SK-N-SH (cell line): ENCODE measurements around the gene PBRM1. TPM values are rescaled to one million over a fixed set of nuclear protein-coding genes. Genes with fewer than 3 reads are reported as not detected.

Experiments
- CTCF ChIA-PET: fragments of 300-600, 350-600 bp; formaldehyde crosslinking; extraction: SDS; loops from one replicate; lab custom pipeline; 2021; lab: Yijun Ruan, JAX
- POLR2A ChIA-PET: fragments of 350-600 bp; sonication (Branson Sonifier 250); formaldehyde crosslinking; extraction: SDS; loops from one replicate; lab custom pipeline; 2020; ENCODE audit warnings: antibody characterized with exemption, inconsistent platforms; lab: Yijun Ruan, JAX
- DNase-seq: peaks from one replicate; pipeline ENCODE4 v3.0.0; 2012
- H2AFZ ChIP-seq: fragments of 200-600 bp; sonication (generic); 2 replicates; pipeline ENCODE4 v1.8.1; 2016; ENCODE audit warnings: antibody characterized with exemption, mild to moderate bottlenecking, low read depth
- H3F3A ChIP-seq: fragments of 200-600 bp; sonication (generic); replicated peaks from 2 replicates; pipeline ENCODE3; 2016; ENCODE audit warnings: antibody characterized with exemption, mild to moderate bottlenecking; ENCODE audit not compliant: insufficient read depth
- H3K27ac ChIP-seq, 2 experiments: fragments of 200-500 bp in 1 of 2; fragments of 200-600 bp in 1 of 2; sonication (Bioruptor generic) in 1 of 2; sonication (generic), shearing (Covaris generic) in 1 of 2; 2 replicates each; pipeline versions ENCODE4 v1.5.1 to v1.6.1; 2014 to 2016; ENCODE audit warnings: low read depth in 2 of 2, inconsistent platforms in 1 of 2, low read length in 1 of 2, mild to moderate bottlenecking in 1 of 2, mixed read lengths in 1 of 2
- H3K27me3 ChIP-seq: fragments of 200-600 bp; sonication (generic), shearing (Covaris generic); 2 replicates; pipeline ENCODE4 v1.6.1; 2016; ENCODE audit warnings: mixed run types; ENCODE audit not compliant: insufficient read depth
- H3K36me3 ChIP-seq, 2 experiments: fragments of 200-500 bp in 1 of 2; fragments of 200-600 bp in 1 of 2; sonication (Bioruptor generic) in 1 of 2; sonication (generic) in 1 of 2; replicated peaks in 1 of 2; 2 replicates each; pipeline versions ENCODE3 to v1.5.1; 2014 to 2016; ENCODE audit warnings: low read length in 1 of 2, mild to moderate bottlenecking in 1 of 2; ENCODE audit not compliant: insufficient read depth in 2 of 2, control insufficient read depth in 1 of 2
- H3K4me1 ChIP-seq, 2 experiments: fragments of 200-500 bp in 1 of 2; fragments of 200-600 bp in 1 of 2; sonication (Bioruptor generic) in 1 of 2; sonication (generic), shearing (Covaris generic) in 1 of 2; 2 replicates each; pipeline versions ENCODE4 v1.5.1 to v1.6.1; 2014 to 2016; ENCODE audit warnings: low read depth in 1 of 2, low read length in 1 of 2, mixed run types in 1 of 2; ENCODE audit not compliant: insufficient read depth in 2 of 2, control insufficient read depth in 1 of 2
- H3K4me2 ChIP-seq: fragments of 200-600 bp; sonication (generic), shearing (Covaris generic); 2 replicates; pipeline ENCODE4 v1.6.1; 2017; ENCODE audit warnings: mixed run types
- H3K4me3 ChIP-seq, 2 experiments: fragments of 200-500 bp in 1 of 2; fragments of 200-600 bp in 1 of 2; sonication (Bioruptor generic) in 1 of 2; sonication (generic), shearing (Covaris generic) in 1 of 2; 2 replicates each; pipeline versions ENCODE4 v1.5.1 to v1.8.1; 2014 to 2016; ENCODE audit warnings: low read depth in 2 of 2, inconsistent platforms in 1 of 2, low read length in 1 of 2, mild to moderate bottlenecking in 1 of 2, mixed read lengths in 1 of 2, moderate library complexity in 1 of 2
- H3K79me2 ChIP-seq: fragments of 200-600 bp; sonication (generic); 2 replicates; pipeline ENCODE4 v1.8.1; 2017; ENCODE audit warnings: mild to moderate bottlenecking; ENCODE audit not compliant: insufficient read depth
- H3K9ac ChIP-seq: fragments of 200-600 bp; sonication (generic); 2 replicates; pipeline ENCODE4 v1.6.1; 2017; ENCODE audit warnings: mixed run types
- H3K9me2 ChIP-seq: fragments of 200-600 bp; sonication (generic); 2 replicates; pipeline ENCODE4 v1.6.1; 2017; ENCODE audit warnings: mixed run types
- H3K9me3 ChIP-seq: fragments of 200-600 bp; sonication (generic); 2 replicates; pipeline ENCODE4 v1.6.1; 2017; ENCODE audit warnings: mixed run types, mild to moderate bottlenecking, moderate library complexity
- H4K20me1 ChIP-seq: fragments of 200-600 bp; sonication (generic); 2 replicates; pipeline ENCODE4 v1.6.1; 2017; ENCODE audit warnings: mild to moderate bottlenecking, mixed run types; ENCODE audit not compliant: insufficient read depth
- EP300 ChIP-seq, 2 experiments: IDR thresholded peaks; 2 replicates each; pipeline versions ENCODE4 v1.4.0 to v1.6.1; 2012; ENCODE audit warnings: borderline replicate concordance in 1 of 2, low read depth in 1 of 2, low read length in 1 of 2
- FOXJ3 ChIP-seq: sonication (generic); formaldehyde crosslinking; IDR thresholded peaks from 2 replicates; pipeline ENCODE4 v1.5.1; 2020; ENCODE audit warnings: mild to moderate bottlenecking, missing genetic modification reagents
- JUND ChIP-seq: IDR thresholded peaks from 2 replicates; pipeline ENCODE4 v1.4.0; 2012
- NFIC ChIP-seq: IDR thresholded peaks from 2 replicates; pipeline ENCODE4 v1.4.0; 2012; ENCODE audit warnings: borderline replicate concordance
- POLR2AphosphoS5 ChIP-seq: IDR thresholded peaks from 2 replicates; pipeline ENCODE4 v1.6.1; 2012; ENCODE audit warnings: low read depth, low read length
- SMC3 ChIP-seq: IDR thresholded peaks from 2 replicates; pipeline ENCODE4 v1.6.1; 2012; ENCODE audit warnings: low read depth, low read length, improper control_type of control experiment
- WGBS: methylation state at CpG from one replicate; pipeline ENCODE4 v1.1.6; 2017; ENCODE audit warnings: low lambda C conversion rate; 5-methylcytosine and 5-hydroxymethylcytosine counted together
- polyA plus RNA-seq, 3 experiments: library from polyadenylated mRNA; depleted of rRNA; stranded (reverse); fragments of >200 nt; gene quantifications; 2 replicates each; pipeline ENCODE4 v1.2.3, GENCODE V29; 2012
- TF ChIP-seq, protein P1 (sequence below): IDR thresholded peaks from 2 replicates; pipeline ENCODE4 v1.4.0; 2012; ENCODE audit warnings: low read depth
- TF ChIP-seq, protein P2 (sequence below): fragments of 200-600 bp; sonication (generic); IDR thresholded peaks from 2 replicates; pipeline ENCODE4 v1.6.1; 2017; ENCODE audit warnings: antibody characterized with exemption, mild to moderate bottlenecking, moderate library complexity
- TF ChIP-seq, protein P3 (sequence below): IDR thresholded peaks from 2 replicates; pipeline ENCODE4 v1.6.1; 2012; ENCODE audit warnings: mild to moderate bottlenecking, low read depth, low read length, moderate library complexity

Gene PBRM1
- polyA plus RNA-seq, 1 of the 3 experiments (the other 2 are of a cell fraction), result 14.3 TPM

DNA sequence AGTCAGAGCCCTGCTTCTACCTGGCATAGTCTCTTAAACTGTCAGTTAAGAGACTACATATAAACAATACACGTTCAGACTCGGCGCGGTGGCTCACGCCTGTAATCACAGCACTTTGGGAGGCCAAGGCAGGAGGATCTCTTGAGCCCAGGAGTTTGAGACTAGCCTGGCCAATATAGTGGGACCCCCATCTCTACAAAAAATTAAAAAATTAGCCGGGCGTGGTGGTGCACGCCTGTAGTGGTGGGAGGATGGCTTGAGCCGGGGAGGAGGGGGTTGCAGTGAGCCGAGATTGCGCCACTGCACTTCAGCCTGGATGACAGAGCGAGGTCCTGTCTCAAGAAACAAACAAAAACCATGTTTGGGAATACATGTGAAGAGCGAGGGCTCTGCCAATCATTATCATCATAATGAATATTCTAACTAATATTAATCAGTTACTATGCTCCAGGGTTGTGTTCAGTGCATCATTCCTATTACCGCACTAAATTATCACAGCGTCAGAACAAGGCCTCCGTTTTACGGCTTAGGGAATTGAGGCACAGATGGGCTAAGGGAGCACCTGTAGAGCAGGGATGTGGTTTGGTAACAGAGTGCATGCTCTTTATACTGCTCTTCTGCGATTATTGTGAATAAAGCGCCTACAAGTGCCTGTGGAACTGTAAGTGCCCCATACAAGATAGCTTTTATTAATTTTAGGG lies 150.2 kb downstream of the PBRM1 start:
- H2AFZ ChIP-seq, result no peak overlapping the region
- peaks cover 2 to 9% of the 10 kb centered on the region in 2 experiments for H3K36me3 ChIP-seq
- POLR2A ChIA-PET, result interaction anchor here (0.7 to 1.0 kb wide), 4 partner anchors 16 to 150 kb away, joined by 3 to 4 read pairs (median 4); no protein-coding TSS in a partner anchor
- peaks cover 81% of the 10 kb centered on the region for H3K79me2 ChIP-seq
- TF ChIP-seq EP300 (IDR thresholded peaks at IDR 0.05; ENCODE audit: borderline replicate concordance in 1 of 2, low read depth in 1 of 2, low read length in 1 of 2) (no peak), NFIC (no peak)
- H4K20me1 ChIP-seq, result peaks cover 47% of the 10 kb centered on the region
- H3K4me1 ChIP-seq, result peaks cover 26 to 55% of the 10 kb centered on the region in 2 experiments
- CTCF ChIA-PET, result interaction anchor here (0.8 to 1.9 kb wide), 4 partner anchors 9 to 146 kb away, joined by 3 to 7 read pairs (median 4); no protein-coding TSS in a partner anchor
- no peaks in the 10 kb centered on the region for H3K9me2 ChIP-seq
- no peaks in the 10 kb centered on the region for H3K9me3 ChIP-seq
- H3K9ac ChIP-seq, result no peak overlapping the region
- 92% methylated on average over 19 of the region's 19 CpGs for WGBS
- H3K27me3 ChIP-seq, result no peaks in the 10 kb centered on the region
- H3K27ac ChIP-seq, result peak overlapping the region; percentile 62 to 71
- H3F3A ChIP-seq, result peaks cover 33% of the 10 kb centered on the region
- H3K4me3 ChIP-seq, result no peak overlapping the region
- DNase-seq, result no peak
- peak overlapping the region; percentile 94; the same call in 1 of the 2 replicates for H3K4me2 ChIP-seq

DNA sequence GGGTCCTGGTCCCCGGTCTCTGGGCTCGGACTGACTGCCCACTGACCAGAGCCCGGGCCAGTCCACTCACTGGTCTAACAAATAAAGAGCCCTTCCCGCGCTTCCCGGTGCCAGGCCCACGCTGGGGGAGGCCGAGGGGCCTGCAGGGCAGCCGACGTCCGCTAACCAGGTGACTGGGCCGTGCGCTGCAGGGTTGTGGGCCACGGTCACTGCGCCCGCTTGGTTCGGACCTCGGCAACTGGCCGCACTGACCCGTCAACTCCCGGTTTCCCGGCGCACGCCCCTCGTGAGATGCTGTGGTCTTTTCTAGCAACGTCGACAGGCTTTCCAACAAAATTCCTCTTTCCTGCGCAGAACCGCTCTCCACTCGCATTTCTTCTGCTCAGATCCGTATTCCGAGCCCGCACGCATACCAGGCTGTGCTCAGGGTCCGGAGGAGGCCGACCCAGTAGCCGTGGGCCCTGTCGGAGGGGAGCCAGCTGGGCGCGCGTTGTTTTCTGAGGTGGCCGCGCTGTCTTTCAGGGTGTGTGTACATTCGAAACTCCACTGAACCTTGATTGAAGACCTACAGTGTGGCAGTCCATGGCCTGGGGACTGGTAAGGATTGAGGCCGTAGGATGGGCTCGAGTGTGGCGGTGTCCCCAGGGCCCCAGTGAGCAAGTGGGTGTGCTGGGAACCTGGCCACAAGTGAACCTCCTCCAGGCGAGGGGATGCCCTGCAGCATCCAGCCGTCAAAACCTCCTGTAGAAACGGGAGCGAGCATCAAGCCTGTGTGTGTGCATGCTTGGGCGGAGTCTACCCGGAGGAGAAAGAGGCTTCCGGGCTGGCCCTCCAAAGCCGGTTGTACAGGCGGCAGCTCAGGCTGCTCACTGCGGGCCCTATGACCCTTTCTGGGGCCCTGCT lies 151.2 kb downstream of the PBRM1 start:
- peak overlapping the region; percentile 62 to 84; a peak in 3 of 4 replicates for H3K27ac ChIP-seq
- H3K36me3 ChIP-seq, result peaks cover 0 to 5% of the 10 kb centered on the region in 2 experiments
- H3K4me2 ChIP-seq, result peak overlapping the region; percentile 94
- H3K4me1 ChIP-seq, result peaks cover 31 to 66% of the 10 kb centered on the region in 2 experiments
- peak overlapping the region; percentile 84 for H3K9ac ChIP-seq
- WGBS, result 63% methylated on average over 34 of the region's 57 CpGs
- POLR2A ChIA-PET, result interaction anchor here (0.6 kb wide), 1 partner anchor 566 kb away, joined by 3 read pairs; no protein-coding TSS in a partner anchor
- no peaks in the 10 kb centered on the region for H3K9me2 ChIP-seq
- TF ChIP-seq JUND, result no peak
- TF ChIP-seq, protein P1, sequence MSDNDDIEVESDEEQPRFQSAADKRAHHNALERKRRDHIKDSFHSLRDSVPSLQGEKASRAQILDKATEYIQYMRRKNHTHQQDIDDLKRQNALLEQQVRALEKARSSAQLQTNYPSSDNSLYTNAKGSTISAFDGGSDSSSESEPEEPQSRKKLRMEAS, result 0 out of 2 replicates have a peak, but pooled peaks have one; percentile 22
- H4K20me1 ChIP-seq, result peaks cover 52% of the 10 kb centered on the region
- H3K9me3 ChIP-seq, result no peaks in the 10 kb centered on the region
- no peaks in the 10 kb centered on the region for H3K27me3 ChIP-seq
- CTCF ChIA-PET, result interaction anchor here (1.1 to 1.4 kb wide), 2 partner anchors 63 to 147 kb away, joined by 3 to 7 read pairs; no protein-coding TSS in a partner anchor
- peak overlapping the region; percentile 74; the same call in 1 of the 2 replicates for H2AFZ ChIP-seq
- peaks cover 23% of the 10 kb centered on the region for H3F3A ChIP-seq
- peak; percentile 20 for DNase-seq
- H3K4me3 ChIP-seq, result peak overlapping the region; percentile 53 to 71
- H3K79me2 ChIP-seq, result peaks cover 81% of the 10 kb centered on the region

DNA sequence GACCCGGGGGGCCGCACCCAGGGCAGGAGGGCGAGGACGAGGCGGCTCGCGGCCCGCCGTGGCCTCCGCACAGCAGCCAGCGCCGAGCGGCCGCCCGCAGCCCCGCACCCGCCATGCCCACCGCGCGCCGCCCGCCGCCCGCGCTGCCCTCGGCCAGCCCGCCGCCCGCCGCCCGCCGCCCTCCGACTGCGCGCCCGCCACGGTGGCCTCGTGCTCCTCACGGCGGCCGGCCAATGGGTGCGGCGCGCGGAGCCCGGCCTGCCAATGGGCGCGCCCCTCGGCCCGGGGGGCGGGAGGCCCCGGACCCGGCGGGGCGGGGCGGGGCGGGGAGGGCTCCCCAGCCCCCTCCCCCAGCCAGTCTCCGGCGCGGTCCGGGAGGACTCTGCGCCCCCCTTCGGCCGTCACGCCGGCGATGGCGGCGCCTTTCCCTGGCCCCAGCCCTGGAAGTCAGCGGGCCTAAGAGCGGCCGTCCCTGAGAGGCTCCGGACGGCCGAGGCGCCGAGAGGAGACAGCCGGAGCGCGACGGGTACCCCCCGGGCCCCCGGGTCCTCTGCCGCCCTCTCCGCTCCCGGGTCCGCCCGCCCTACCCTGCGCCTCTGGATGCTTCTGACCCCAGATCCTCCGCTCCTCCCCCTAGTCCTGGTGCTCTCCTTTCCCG lies 152.0 kb downstream of the PBRM1 start, which contains the start of gene NT5DC2:
NT5DC2 (minus strand) TSS at position 235 of the 658 bp plus-strand sequence; CDS start at position 115, 120 bp downstream.
- peaks cover 19% of the 10 kb centered on the region for H3F3A ChIP-seq
- H3K27me3 ChIP-seq, result no peaks in the 10 kb centered on the region
- peaks cover 79% of the 10 kb centered on the region for H3K79me2 ChIP-seq
- peaks cover 46% of the 10 kb centered on the region for H4K20me1 ChIP-seq
- H2AFZ ChIP-seq, result peak within 1 kb of the TSS; percentile 74; the same call in 1 of the 2 replicates
- ChIA-PET POLR2A (interaction anchor here (1.0 kb wide), 1 partner anchor 9 kb away, joined by 4 read pairs; no protein-coding TSS in a partner anchor), CTCF (interaction anchor here (1.3 to 1.8 kb wide), 2 partner anchors 76 to 122 kb away, joined by 3 to 5 read pairs; no protein-coding TSS in a partner anchor)
- H3K4me1 ChIP-seq, result peaks cover 31 to 67% of the 10 kb centered on the region in 2 experiments
- peaks cover 4 to 8% of the 10 kb centered on the region in 2 experiments for H3K36me3 ChIP-seq
- no peaks in the 10 kb centered on the region for H3K9me2 ChIP-seq
- WGBS, result no CpG with 5 or more reads among the region's 91 CpGs
- H3K4me3 ChIP-seq, result peak within 1 kb of the TSS; percentile 87 to 92
- peak; percentile 98 for DNase-seq
- peak within 1 kb of the TSS; percentile 87 for H3K9ac ChIP-seq
- H3K27ac ChIP-seq, result peak within 1 kb of the TSS; percentile 62 to 97
- H3K9me3 ChIP-seq, result no peaks in the 10 kb centered on the region
- peak within 1 kb of the TSS; percentile 100 for H3K4me2 ChIP-seq
- TF ChIP-seq POLR2AphosphoS5 (no peak), EP300 (IDR thresholded peaks at IDR 0.05; ENCODE audit: borderline replicate concordance in 1 of 2, low read depth in 1 of 2, low read length in 1 of 2) (no peak), NFIC (no peak), SMC3 (no peak), FOXJ3 (CRISPR knock-in tag) (no peak)
- TF ChIP-seq, protein P2, sequence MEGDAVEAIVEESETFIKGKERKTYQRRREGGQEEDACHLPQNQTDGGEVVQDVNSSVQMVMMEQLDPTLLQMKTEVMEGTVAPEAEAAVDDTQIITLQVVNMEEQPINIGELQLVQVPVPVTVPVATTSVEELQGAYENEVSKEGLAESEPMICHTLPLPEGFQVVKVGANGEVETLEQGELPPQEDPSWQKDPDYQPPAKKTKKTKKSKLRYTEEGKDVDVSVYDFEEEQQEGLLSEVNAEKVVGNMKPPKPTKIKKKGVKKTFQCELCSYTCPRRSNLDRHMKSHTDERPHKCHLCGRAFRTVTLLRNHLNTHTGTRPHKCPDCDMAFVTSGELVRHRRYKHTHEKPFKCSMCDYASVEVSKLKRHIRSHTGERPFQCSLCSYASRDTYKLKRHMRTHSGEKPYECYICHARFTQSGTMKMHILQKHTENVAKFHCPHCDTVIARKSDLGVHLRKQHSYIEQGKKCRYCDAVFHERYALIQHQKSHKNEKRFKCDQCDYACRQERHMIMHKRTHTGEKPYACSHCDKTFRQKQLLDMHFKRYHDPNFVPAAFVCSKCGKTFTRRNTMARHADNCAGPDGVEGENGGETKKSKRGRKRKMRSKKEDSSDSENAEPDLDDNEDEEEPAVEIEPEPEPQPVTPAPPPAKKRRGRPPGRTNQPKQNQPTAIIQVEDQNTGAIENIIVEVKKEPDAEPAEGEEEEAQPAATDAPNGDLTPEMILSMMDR, result peak; percentile 22; the same call in 1 of the 2 replicates
- TF ChIP-seq, protein P3, sequence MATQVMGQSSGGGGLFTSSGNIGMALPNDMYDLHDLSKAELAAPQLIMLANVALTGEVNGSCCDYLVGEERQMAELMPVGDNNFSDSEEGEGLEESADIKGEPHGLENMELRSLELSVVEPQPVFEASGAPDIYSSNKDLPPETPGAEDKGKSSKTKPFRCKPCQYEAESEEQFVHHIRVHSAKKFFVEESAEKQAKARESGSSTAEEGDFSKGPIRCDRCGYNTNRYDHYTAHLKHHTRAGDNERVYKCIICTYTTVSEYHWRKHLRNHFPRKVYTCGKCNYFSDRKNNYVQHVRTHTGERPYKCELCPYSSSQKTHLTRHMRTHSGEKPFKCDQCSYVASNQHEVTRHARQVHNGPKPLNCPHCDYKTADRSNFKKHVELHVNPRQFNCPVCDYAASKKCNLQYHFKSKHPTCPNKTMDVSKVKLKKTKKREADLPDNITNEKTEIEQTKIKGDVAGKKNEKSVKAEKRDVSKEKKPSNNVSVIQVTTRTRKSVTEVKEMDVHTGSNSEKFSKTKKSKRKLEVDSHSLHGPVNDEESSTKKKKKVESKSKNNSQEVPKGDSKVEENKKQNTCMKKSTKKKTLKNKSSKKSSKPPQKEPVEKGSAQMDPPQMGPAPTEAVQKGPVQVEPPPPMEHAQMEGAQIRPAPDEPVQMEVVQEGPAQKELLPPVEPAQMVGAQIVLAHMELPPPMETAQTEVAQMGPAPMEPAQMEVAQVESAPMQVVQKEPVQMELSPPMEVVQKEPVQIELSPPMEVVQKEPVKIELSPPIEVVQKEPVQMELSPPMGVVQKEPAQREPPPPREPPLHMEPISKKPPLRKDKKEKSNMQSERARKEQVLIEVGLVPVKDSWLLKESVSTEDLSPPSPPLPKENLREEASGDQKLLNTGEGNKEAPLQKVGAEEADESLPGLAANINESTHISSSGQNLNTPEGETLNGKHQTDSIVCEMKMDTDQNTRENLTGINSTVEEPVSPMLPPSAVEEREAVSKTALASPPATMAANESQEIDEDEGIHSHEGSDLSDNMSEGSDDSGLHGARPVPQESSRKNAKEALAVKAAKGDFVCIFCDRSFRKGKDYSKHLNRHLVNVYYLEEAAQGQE, result no peak
